ENCODE data around the gene FAM53B.

GRCh38 chr10:124607693-124608092, 136.5 kb downstream of the FAM53B start:
- TF ChIP-seq POLR2AphosphoS5 (IDR thresholded peaks at IDR 0.05; ENCODE audit: low read depth, low read length) (no peak), POLR2A (IDR thresholded peaks at IDR 0.05; ENCODE audit: low read depth, low read length) (no peak), TAF1 (IDR thresholded peaks at IDR 0.05; ENCODE audit: low read depth, low read length) (no peak)

All from GM12891 (cell line).